ENCODE results near the gene WDFY2. TPM values are rescaled to one million over a fixed set of nuclear protein-coding genes. Genes with fewer than 3 reads are reported as not detected.
A peak's percentile ranks its signal among the peaks of the same experiment; 100 is the strongest.

The WDFY2 gene
- total RNA-seq, 2 donors from 2014 or later: 25.7 to 31.9 TPM

GRCh38 chr13:51620165-51620983, 36.1 kb downstream of the WDFY2 start:
- no peak for DNase-seq
- H3K4me3 ChIP-seq: no peak overlapping the region
- no peak for ATAC-seq
- H3K4me1 ChIP-seq: peaks cover 36% of the 10 kb centered on the region
- no peaks in the 10 kb centered on the region for H3K36me3 ChIP-seq (replicated peaks in 1 of 2; ENCODE audit: insufficient read depth in 1 of 2, low read depth in 2 of 2)
- peak overlapping the region in 1 of 4 donors; percentile 39 for H3K27ac ChIP-seq
- WGBS, 2 donors: 65 to 74% methylated on average over 11 of the region's 11 CpGs
- intact Hi-C loops (cut with DNase I): no loop called here
- H3K27me3 ChIP-seq: no peaks in the 10 kb centered on the region
- TF ChIP-seq CTCF (IDR thresholded peaks at IDR 0.05) (no peak), POLR2A (IDR thresholded peaks at IDR 0.05) (no peak)
- H3K9me3 ChIP-seq: no peaks in the 10 kb centered on the region

- Histone ChIP-seq H3K9me3 (no peaks in the 10 kb centered on the region), H3K4me1 (peaks cover 48% of the 10 kb centered on the region), H3K27ac (no peak overlapping the region), H3K4me3 (no peak overlapping the region), H3K27me3 (no peaks in the 10 kb centered on the region), H3K36me3 (replicated peaks in 1 of 2; ENCODE audit: insufficient read depth in 1 of 2, low read depth in 2 of 2) (no peaks in the 10 kb centered on the region)
- 80 to 86% methylated on average over 2 of the region's 2 CpGs for WGBS, 2 donors
- intact Hi-C loops (cut with DNase I): no loop called here
- ATAC-seq: no peak
- no peak for TF ChIP-seq POLR2A (IDR thresholded peaks at IDR 0.05)
- no peak for TF ChIP-seq CTCF (IDR thresholded peaks at IDR 0.05)
- DNase-seq: no peak
These were observed 37.3 kb downstream of the WDFY2 start for GRCh38 chr13:51621602-51622001.

GRCh38 chr13:51623473-51623872, 39.2 kb downstream of the WDFY2 start:
- Histone ChIP-seq H3K9me3 (no peaks in the 10 kb centered on the region), H3K4me3 (no peak overlapping the region), H3K36me3 (replicated peaks in 1 of 2; ENCODE audit: insufficient read depth in 1 of 2, low read depth in 2 of 2) (no peaks in the 10 kb centered on the region), H3K4me1 (peaks cover 48% of the 10 kb centered on the region), H3K27ac (no peak overlapping the region), H3K27me3 (no peaks in the 10 kb centered on the region)
- 42 to 65% methylated on average over 2 of the region's 2 CpGs for WGBS, 2 donors
- ATAC-seq (no peak), DNase-seq (no peak)
- no peak for TF ChIP-seq POLR2A (IDR thresholded peaks at IDR 0.05)
- no peak for TF ChIP-seq CTCF (IDR thresholded peaks at IDR 0.05)
- intact Hi-C loops (cut with DNase I): no loop called here

- Histone ChIP-seq H3K27me3 (no peaks in the 10 kb centered on the region), H3K4me3 (no peak overlapping the region), H3K9me3 (no peaks in the 10 kb centered on the region), H3K36me3 (replicated peaks in 1 of 2; ENCODE audit: insufficient read depth in 1 of 2, low read depth in 2 of 2) (no peaks in the 10 kb centered on the region), H3K4me1 (peaks cover 42% of the 10 kb centered on the region), H3K27ac (no peak overlapping the region)
- intact Hi-C loops (cut with DNase I): no loop called here
- WGBS, 2 donors: 28 to 38% methylated on average over 1 of the region's 1 CpG
- ATAC-seq (no peak), DNase-seq (no peak)
- TF ChIP-seq POLR2A (IDR thresholded peaks at IDR 0.05) (no peak), CTCF (IDR thresholded peaks at IDR 0.05) (no peak)
These were observed 39.9 kb downstream of the WDFY2 start for GRCh38 chr13:51624207-51624606.

All from body of pancreas (tissue), 4 donors.